Activated naive CD4-positive, alpha-beta T cell treated with anti-CD3 and anti-CD28 coated beads, Interleukin-2, amount 50 U/mL, for 16 hours (primary cell): ENCODE measurements around the gene TGM2.

ENCODE experiments used
- DNase-seq: peaks from one replicate; pipeline ENCODE4 v3.0.0-alpha.2; 2020

Gene TGM2

DNA sequence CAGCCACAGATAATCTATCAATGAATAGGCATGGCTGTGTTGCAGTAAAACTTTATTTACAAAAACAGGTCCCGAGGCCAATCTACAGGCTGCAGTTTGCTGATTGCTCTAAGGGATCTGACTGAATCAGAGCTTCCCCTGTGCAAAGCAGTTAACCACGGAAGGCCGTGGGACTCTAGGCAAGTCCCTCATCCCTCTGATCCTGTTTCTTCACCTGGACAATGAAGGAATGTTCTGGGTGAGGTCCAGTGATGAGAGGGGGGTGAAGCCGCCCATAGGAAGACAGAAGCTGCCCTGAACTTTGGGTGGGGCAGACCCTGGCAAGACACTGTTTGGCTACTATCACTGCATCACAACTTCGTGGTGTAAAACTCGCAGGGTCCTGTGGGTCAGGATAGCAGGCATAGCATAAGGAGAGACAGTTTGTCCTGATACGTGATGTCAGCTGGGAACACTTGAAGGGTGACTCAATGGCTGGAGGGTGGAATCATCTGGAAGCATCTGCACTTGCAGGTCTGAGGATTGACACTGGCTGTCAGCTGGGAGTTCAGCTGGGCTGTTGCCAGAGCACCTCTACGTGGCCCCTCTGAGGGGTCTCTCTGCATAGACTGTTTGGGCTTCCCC lies 33.3 kb upstream of the TGM2 start:
- no peak for DNase-seq

DNA sequence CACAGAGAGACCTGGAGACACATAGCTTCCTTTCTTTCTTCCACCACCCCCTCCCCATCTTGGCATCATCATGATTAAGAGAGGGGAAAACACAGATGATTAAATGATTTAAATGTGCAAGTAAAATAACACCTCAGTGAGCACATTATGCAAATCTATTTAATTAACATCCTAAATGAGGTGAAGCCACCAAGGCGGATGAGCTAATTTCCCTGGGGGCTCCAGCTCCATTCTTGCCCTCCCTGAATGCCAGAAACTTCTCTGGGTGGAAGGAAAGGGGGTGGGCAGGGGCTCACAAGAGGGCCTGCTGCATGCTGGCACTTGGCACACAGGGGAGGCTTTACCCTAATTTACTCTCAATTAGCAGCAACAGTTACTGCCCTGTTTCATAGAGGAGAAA lies 32.5 kb upstream of the TGM2 start:
- no peak for DNase-seq

DNA sequence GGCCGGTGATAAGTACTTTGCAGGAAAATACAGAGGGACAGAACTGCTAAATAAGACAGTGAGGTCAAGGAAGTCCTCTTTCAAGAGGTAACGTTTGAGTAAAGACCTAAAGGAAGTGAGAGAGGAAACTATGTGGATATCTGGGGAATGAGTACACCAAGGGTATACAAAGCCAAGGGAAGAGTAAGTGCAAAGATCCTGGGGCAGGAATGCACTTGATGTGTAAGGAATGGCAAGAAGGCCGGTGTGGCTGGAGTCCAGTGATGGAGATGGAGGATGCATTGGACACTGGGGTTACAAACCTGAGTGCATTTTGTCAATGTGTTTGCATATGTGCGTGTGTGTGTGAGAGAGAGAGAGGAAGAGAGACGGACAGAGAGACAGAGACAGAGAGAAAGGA lies 32.1 kb upstream of the TGM2 start:
- no peak for DNase-seq

DNA sequence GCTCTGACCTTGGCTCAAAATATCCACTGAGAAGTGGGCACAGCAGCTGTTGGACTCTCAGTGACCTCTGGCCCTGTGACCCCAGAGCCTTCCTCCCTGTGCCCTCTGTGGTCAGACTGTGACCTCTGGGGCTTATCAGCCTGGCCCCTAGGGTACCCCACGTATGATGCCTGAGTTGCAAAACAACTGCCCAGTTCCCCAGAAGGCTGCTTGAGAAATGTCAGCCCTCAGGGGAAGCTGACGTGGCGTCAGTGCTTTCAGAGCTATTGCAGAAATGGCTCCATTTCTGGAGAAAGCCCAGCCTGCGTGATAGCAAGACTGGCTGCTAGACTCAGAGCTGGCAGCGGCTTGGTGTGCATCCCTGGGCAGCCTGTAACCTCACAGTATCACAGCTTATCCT lies 31.5 kb upstream of the TGM2 start:
- no peak for DNase-seq

DNA sequence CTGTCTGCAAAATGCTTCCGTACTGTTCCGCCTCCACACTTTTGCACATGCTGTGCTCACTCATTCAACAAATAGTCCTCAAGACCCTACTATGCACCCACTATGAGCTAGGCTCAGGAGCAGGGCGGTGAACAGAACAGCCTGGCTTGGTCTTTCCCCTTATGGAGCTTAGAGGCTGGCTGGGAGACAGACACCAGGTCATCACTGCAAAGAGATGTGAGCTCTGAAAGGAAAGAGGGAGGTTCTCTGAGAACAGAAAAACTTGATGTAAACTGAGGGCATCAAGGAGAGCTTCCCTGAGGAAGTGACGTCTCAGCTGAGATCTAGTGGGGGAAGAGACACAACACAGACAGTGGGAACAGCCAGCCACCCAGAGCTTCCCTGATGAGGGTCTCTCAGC lies 31.0 kb upstream of the TGM2 start:
- no peak for DNase-seq

DNA sequence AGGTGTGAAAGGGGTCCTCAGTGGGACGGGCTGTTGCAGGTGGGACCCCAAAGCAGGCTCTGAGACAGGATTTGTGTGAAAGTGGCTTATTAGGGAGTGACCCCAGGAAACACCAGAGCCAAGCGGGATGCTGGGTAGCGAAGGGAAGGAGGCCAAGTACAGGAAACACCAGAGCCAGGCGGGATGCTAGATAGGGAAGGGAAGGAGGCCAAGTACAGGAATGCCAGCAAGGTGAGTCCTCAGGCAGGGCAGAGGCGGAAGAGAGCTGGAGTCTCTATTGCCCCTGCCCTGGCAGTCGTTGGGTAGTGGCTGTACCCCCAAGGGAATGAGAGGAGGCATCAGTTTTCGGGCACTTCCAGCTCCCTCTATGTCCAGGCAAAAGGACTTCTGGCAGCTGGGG lies 30.5 kb upstream of the TGM2 start:
- no peak for DNase-seq

DNA sequence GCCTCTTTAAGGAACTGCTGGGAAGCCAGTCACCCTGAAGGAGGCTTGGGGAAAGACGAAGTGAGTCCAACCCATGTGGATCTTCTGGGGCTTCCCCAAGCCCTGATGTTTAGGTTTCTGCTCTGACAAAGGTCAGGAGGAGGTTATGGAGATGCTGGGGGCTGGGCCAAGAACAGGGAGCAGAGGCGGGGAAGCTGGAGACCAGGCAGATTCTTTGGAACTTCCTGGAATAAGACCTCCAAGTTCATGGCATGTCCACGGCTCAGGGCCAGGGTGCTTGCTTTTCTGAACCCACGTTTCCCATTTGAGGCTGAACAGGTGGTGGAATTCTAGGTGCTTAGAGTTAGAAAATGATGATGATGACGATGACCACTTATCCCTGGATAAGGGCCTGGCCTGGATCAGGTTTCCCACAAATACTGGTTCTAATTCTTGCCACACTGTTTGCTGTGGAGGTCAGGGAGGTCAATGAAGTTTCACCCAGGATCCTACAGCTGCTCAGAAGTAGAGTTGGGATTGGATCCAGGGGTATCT lies 30.0 kb upstream of the TGM2 start:
- DNase-seq = no peak

DNA sequence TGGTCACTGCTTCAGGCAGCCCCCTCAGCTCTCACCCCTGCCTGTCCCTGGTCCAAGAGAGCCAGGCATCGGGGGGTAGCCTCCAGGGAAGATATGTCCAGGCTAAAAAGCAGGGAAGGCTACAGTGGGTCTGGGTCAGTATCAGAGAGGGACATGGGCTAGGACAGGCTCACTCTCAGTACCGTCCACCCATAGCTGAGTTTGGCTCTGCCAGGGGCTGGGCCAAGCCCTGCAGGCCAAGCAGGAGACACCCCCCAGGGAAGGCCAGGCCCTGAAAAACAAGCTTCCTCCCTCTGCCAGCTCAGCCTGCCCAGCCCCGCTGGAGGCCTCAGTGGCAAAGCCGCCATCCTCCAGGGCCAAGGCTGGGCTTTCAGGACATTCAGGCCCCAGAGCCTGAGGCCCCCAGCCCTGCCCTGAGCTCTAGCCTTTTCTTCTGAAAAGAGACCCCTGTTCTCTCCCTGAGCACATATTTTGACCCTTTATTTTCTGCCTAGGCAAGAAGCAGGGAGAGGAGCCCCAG lies 28.6 kb upstream of the TGM2 start:
- DNase-seq = no peak

DNA sequence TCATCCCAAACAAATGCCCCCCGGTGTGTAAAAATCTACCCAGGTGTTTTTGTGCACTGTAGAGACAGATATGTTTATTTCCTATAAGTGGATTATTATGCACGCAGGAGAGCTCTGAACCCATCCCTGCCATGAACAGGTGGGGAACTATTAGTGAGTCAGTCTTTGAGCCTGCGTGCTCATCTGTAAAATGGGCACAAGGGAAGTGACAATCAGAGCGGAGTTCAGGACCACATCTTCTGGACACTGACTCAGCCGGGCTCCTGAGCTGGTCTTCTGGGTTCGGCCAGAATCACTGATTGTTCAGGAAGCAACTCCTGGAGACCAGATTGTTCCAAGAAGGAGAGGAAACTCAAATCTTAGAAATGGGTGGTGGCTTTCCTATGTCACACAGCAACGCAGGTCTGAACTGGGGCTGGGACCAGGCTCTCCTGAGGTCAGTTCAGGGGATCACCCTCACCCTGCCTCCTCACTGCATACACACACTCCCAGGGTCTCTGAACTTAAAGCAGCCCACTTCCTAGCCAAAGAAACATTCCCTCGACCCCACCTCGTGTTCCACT lies 27.3 kb upstream of the TGM2 start:
- no peak for DNase-seq

DNA sequence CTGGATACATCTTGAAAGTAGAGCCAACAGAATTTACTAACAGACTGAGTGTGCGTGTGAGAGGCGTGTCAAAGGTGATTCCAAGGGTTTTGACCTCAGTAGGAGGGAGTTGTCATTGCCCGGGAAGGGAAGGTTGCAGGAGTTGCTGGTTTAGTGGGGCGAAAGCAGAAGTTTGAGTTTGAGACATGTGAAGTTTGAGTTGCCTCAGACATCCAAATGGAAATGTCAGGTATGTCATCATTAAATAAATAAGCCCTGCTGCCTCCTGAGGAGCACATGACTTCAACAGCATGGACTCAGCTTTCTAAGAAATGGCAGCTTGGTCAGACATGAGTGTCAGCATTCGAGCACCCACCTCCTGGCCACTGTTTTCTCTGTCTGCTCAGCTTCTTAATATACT lies 26.6 kb upstream of the TGM2 start:
- DNase-seq = no peak

DNA sequence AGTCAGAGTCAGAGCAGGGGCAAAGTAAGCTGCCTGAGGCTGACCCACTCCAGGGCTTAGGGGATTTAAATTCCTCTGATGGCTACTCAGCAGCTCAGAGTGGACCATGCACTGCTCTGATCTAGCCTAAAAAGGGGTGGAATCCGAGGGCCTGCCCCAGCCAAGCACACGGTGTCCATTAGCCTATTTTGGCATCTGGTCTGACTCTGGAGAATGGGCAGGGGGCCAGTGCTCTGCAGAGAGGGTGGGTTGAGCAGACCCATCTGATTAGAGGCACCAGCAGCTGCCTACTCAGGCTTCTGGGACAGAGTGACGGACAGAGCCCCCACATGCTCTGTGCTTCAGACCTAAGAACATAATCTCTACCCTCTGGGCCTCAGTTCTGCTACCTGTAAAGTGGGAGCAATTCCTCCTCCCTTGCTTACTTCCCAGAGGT lies 25.9 kb upstream of the TGM2 start:
- DNase-seq = no peak

DNA sequence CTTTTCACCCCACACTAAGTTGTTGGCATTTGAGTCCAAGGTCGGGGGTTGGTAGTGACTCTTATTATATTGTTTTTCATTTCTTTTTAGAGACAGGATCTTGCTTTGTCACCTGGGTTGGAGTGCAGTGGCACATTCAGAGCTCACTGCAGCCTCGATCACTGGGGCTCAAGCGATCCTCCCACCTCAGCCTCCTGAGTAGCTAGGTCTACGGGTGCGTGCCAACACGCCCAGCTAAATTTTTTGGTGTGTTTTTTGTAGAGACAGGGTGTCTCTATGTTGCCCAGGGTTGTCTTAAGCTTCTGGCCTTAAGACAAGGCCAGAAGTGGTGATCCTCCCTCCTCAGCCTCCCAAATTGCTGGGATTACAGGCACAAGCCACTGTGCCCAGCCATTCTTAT lies 25.1 kb upstream of the TGM2 start:
- no peak for DNase-seq

DNA sequence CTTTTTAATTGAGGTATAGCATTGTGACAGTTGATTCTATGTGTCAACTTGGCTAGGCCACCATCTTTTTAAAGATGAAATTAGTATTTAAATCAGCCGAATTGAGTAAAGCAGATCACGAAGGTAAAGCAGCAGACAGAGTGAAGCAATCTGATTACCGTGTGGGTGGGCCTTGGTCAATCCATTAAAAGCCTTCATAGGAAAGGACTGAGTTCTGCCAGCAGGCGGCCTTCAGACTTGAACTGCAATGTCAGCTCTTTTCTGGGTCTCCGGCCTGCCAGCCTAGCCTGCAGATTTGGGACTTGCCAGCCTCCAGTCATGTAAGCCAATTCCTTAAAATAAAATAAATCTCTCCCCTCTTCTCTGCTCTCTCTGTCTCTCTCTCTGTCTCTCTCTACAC lies 22.4 kb upstream of the TGM2 start:
- no peak for DNase-seq

DNA sequence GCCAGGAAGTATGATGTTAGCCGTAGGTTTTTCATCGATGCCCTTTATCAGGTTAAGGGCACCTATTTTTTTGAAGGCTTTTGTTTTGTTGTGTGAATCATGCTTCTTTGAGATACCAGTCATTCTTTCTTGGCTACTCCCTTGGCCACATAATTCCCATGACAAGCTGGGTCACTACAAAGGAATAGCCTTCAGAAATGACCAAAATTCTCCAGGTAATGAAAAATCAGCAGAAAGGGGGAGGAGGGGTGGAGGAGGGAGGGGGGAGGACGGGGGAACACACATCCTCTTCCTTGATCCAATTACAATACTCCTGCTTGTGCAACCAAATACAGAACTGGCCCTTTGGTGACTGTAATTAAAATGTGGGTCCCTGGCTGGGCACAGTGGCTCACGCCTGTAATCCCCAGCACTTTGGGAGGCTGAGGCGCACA lies 21.7 kb upstream of the TGM2 start:
- no peak for DNase-seq

DNA sequence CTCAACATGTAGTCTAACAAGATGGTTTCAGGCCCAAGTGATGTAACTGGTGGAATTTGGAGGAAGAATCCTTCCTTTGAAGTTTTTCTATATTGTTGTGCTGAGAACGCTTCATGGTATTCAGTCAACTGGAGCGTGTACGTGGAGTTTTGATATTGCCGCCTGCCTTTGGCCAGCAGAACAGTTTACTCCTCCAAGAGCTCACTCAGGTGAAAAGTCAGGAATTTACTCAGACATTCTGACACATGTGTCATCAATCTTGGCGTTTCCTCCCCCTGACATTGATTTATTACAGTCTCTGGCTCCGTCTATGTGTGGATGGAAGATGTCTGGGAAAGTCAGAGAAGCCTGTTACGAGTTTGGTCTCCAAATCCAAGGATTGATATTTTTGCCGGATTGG lies 19.0 kb upstream of the TGM2 start:
- DNase-seq = no peak

DNA sequence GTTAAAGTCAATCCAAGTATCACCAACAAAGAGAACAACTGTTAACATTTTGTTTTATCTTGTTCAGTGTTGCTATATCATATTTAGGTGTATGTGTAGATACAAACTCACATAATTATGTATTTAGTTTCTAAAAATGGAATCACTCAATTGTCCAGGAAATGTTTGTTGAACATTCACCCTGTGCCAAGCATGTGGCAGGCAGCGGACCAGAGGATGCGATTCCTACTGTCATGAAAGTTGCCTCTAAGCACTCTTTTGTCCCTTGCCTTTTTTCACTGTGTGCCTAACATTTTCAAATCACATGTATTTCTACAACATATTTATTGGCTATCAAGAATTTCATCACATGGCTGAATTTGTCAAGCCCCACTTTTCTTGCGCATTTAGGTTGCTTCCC lies 16.9 kb upstream of the TGM2 start:
- no peak for DNase-seq

DNA sequence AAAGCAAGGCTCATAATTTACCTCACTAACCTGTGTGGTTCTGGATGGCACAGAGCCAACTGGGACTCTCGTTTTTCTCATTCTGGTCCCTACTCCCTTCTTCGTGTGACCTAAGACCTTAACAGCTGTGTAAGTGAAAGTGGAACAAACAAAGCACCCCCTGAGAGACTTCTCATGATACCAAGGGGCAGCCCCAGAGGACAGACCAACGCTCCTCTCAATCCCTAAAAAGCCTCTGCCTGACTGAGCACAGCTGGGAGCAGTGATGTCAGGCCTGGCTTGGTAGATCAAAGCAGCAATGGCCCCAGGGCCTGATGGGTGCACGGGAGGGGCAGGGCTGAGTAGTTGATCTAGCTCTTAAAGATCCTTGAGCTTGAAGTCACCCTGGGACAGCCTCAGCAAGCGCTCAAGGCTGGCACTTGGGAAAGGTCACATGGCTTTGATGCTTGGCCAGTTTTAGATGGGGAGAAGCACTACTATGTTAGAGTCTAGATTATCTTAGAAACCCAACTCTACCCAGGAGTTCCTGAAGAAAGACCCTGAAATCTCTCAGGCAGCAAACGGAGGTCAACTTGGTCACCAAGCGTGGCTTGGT lies 16.2 kb upstream of the TGM2 start:
- no peak for DNase-seq

DNA sequence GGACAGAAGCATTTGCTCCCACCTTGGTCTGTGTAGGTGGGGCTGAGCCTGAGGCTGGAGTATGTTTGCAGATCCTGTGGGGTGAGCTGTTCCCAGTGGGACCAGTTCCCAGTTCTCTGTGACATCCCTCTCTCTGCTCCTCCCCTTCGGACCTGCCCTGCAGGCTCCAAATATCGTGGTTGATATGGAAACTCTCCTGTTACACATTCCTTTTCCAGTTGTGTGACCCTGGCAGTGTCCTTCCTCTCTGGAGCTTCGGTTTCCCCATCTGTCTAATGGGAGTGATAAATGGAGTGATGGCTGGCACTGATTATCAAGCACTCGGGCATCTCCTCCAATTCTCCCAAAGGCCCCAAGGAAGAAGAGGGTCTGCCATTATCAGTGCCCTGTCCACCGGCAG lies 15.7 kb upstream of the TGM2 start:
- DNase-seq = no peak

DNA sequence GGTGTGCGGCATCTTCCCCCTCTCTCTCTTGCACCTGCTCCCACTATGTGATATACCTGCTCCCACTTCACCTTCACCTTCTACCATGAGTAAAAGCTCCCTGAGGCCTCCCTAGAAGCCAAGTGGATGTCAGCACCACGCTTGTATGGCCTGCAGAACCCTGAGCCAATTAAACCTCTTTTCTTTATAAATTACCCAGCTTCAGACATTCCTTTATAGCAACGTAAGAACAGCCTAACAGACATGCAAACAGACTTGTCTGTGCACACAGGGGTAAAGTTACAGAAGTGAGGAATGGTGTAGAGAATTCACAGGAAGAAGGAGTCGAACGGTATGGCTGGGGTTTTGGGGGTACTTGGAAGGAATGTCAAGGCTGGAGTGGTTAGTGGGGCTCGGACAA lies 14.8 kb upstream of the TGM2 start:
- no peak for DNase-seq

DNA sequence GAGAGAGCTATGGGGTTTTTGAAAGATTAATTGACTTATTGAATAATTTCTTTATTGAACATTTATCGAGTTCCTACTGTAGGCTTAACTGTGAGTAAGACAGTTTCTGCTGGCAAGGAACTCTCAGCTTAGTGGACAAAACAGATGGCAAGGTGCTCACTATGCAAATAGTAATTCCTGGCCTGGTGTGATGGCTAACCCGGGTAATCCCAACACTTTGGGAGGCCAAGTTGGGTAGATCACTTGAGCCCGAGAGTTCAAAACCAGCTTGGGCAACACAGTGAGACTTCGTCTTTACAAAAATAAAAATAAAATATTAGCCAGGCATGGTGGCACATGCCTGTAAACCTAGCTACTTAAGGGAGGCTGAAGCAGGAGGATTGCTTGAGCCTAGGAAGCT lies 13.5 kb upstream of the TGM2 start:
- DNase-seq = no peak

DNA sequence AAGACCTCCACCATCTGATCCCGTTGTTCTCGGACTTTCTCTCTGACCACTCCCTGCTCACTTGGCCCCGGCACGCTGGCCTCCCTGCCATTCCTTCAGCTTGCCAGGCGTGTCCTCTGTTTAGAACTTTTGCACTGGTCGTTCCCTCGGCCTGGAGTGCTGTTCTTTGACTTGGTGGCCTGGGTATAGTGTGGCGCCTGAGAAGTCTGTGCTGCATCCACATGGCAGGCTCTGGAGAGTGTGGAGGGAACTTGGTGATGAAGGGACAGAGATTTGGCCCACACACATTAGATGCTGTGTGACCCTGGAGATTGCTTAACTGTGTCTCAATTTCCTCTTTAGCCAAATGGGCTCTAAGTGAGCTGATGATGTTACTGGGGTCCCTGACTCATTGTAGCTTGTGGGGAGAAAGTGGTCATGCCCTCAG lies 13.0 kb upstream of the TGM2 start:
- DNase-seq = no peak

DNA sequence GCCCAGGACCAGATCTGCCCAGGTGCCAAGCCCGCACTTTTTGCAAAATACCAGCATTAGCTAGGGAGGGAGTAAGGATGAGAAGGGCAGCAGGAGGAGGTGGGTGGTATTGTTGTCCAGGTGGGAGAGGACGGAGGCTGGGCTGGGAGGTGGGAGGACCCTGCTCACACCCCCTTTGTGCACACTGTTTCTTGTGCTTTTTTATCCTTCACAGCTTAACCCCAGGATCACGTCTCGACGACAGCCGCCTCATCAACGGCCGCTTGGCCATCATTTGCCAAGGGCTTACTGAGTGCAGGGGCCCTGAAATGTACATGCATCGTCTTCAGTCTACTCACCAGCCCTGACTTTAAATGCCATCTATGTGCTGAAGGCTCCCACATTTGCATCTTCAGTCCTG lies 12.1 kb upstream of the TGM2 start:
- DNase-seq = no peak

DNA sequence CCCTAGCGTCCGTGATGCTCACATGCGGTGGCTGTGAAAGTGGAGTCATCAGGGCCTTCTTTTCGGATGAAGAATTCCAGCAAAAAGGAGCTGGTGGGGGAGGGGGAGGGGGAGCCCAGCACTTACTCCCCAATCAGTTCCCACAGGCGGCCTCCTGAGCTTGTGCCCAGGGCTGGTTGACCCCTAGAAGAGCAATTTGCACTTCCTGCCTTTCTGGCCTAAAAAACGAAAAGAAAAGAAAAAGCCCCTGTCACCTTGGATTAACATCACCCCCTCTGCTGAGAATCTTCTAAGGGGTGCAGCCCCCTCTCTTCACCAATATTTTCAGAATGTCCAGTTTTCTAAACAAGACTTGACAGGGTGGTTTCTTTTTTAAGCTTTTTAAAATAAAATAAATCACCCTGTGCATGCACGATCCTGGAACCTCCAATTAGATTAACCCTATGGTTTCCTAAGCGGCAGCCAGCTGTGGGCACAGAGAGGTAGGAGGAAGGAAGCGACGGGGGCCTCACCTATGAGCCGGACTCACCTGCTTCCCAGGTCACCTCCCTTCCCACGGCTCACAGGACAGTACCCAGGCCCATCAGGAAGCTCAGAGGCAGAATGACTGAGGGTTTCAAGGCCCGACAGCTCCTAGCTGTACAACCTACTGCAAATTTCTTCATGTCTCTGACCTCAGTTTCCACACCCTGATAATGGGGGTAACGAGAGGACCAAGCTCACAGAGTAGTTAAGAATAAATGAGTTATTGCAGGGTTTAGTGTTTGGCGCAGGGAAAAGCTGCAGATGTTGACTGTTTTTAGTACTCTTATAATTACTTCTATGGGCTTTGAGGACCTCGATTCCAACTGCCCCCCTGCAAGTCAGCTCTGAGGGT lies 10.5 kb upstream of the TGM2 start:
- DNase-seq = no peak
